ENCODE measurements around the gene CD38.

Gene CD38

DNA sequence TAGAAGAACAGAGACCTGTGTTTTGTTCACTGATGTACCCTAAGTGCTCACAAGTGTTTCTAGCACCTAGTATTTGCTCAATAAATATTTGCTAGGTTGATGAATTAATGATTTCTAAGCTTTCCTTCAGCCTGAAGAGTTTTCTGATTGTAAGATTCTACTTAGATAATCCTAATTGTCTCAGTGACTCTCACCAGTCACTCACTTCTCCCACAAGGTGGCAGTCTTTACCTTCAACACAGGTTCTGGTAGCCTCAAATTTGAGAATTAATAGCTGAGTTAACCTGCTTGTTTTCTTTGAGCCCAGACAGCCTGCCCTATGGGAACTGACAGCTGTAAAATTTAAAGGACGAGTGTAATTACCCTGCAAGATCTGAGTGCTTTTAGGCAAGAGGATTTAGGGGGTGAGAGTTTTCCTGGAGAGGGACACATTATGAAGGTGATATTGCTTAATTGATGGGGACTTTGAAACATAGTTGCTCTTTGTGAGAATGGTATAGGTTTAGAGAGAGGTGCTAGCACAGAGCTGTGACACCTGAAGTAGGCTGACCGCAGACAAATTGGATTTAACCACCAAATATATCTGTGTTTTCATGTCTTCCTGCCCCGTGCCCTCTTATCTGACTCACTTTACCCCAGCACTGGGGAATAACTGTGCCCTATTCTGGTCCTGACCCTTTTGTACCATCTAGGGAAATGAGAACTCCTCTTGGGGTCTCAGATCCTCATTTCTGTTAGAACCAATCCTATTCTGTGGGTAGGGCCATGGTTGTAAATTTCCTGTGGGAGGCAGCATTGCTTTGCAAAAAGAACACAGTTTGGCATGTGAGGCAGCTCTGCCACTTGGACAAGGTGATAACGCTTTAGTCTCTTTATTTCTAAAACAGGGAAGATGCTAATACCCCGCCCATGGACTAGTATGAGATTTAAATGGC is 27.7 kb downstream of the CD38 start:
- no peak overlapping the region for H3K27ac ChIP-seq
- no peak for TF ChIP-seq ZFX (IDR thresholded peaks at IDR 0.05; ENCODE audit: borderline replicate concordance)
- TF ChIP-seq, protein P1, sequence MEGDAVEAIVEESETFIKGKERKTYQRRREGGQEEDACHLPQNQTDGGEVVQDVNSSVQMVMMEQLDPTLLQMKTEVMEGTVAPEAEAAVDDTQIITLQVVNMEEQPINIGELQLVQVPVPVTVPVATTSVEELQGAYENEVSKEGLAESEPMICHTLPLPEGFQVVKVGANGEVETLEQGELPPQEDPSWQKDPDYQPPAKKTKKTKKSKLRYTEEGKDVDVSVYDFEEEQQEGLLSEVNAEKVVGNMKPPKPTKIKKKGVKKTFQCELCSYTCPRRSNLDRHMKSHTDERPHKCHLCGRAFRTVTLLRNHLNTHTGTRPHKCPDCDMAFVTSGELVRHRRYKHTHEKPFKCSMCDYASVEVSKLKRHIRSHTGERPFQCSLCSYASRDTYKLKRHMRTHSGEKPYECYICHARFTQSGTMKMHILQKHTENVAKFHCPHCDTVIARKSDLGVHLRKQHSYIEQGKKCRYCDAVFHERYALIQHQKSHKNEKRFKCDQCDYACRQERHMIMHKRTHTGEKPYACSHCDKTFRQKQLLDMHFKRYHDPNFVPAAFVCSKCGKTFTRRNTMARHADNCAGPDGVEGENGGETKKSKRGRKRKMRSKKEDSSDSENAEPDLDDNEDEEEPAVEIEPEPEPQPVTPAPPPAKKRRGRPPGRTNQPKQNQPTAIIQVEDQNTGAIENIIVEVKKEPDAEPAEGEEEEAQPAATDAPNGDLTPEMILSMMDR (IDR thresholded peaks at IDR 0.05): peak; percentile 85

DNA sequence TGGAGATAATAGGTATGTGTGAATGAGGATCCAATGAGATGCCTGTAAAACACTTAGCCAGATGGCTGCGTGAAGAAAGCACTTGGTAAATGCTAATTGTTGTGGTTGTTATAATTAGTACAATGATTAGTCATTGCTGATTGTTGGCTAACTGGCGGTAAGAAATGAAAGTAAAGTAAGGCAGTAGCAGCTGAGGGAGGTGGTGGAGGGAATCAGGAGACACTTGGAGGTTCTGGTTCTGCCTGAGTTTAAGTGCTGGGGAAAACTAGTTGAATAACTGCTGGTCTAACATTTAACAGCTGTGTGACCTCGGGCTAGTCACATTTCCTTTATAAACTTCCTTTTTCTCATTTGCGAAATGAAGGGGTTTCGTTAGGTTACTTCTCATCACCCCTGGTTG is 30.9 kb downstream of the CD38 start:
- no peak overlapping the region for H3K27ac ChIP-seq
- TF ChIP-seq ZFX (IDR thresholded peaks at IDR 0.05; ENCODE audit: borderline replicate concordance): no peak
- TF ChIP-seq, protein P1 (IDR thresholded peaks at IDR 0.05): no peak

DNA sequence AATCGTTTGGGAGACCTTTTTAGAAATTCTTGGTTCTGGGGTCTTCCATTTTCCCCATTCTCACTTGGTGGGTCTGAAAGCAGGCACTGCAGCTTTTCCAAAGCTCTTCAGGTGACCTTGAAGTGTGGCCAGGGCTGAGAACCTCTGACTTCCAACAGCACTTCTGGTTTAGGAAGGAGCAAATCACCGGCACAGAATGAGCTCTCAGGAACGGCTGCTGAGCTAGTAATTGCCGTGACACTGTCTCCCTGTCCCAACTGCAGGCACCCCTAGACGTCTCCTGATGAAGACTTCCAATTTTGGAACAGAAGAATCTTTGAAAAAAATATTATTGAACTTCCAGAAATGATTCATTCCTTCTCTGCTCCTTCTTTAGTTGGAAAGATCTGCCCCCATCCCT is 31.3 kb downstream of the CD38 start:
- no peak overlapping the region for H3K27ac ChIP-seq
- TF ChIP-seq ZFX (IDR thresholded peaks at IDR 0.05; ENCODE audit: borderline replicate concordance): no peak
- TF ChIP-seq, protein P1 (IDR thresholded peaks at IDR 0.05): no peak

DNA sequence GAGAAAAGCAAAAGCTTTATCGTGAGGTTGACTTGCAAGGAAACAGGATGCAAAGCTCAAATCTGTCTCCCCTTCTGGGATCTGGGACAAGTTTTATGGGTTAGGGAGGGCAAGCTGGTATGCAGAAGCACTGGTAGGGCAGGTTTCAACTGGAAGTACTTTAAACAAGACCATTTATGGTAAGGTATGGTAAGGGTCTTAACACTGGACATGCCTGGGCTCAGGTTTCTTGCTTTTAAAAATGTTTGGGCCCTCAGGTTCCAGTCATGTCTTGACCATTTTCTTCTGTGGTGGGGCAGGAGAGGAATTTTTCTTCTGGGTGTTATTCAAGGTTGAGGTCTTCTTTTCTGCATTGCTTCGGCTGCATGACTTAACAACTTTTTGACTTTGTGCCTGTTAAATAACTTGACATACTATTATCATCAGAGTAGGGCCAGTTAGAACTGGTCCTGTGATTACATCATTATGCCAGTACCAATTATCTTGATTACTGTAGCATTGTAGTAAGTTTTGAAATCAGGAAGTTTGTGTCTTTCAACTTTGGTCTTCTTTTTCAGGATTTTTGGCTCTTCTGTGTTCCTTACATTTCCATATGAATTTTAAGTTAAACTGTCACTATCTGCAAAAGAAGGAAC is 33.7 kb downstream of the CD38 start:
- TF ChIP-seq, protein P1 (IDR thresholded peaks at IDR 0.05): no peak
- TF ChIP-seq ZFX (IDR thresholded peaks at IDR 0.05; ENCODE audit: borderline replicate concordance): no peak
- H3K27ac ChIP-seq: no peak overlapping the region

DNA sequence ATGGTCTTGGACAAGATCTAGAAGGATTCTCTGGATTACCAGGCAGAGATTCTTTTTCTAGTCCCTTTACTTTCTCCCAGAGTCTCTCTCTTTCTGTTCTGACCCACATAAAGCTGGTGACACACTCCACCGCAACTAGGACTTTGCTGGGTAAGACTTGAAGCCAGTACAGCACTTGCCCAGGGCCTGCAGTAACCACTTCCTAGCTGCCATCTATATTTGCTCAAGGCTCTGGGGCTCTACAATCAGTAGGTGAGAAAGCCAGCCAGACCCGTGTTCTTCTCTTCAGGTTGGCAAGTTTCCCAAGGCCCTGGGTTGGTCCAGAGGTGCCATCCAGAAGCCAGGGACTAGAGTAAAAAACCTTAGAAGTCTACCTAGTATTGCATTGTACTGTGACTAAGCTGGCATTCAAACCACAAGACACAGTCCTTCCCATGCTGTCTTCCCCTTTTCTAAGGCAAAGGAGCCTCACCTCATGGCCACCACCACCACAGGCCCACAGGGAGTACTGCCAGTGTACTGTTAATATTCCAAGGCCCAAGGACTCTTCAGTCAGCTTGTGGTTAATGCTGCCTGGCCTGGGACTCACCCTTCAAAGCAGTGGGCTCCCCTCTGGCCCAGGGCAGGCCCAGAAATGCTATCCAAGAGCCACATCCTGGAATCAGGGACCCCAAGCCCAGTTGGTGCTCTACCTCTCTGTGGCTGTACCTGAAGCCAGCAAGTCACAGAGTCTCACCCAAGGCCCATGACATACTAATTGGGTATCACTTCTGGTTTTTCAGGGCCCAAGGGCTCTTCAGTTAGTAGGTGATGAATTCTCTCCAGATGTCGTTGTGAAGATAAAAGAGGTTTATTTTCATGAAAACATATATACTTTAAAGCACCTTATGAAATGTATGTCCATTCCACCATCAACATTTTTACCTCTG is 54.7 kb downstream of the CD38 start:
- TF ChIP-seq ZFX (IDR thresholded peaks at IDR 0.05; ENCODE audit: borderline replicate concordance): no peak
- TF ChIP-seq, protein P1 (IDR thresholded peaks at IDR 0.05): no peak
- no peak overlapping the region for H3K27ac ChIP-seq

DNA sequence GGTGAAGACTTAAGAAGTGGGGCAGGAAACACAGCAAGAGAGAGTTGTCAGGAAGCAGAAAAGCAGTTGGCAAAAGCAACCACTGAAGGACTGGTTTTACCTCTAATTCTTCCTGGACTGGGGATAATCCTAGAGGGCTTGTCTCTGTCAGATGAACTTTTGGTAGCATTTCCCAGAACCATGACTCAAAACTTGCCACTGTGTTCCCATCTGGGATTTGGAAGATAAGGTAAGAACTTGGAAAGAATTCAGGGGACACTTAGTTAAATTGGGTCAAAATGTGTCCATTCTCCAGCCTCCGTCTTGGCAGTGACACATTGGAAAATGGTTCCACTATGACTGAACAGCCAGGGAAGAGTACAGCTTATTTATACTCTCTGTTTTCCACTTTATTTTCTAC is 55.7 kb downstream of the CD38 start:
- no peak overlapping the region for H3K27ac ChIP-seq
- TF ChIP-seq, protein P1 (IDR thresholded peaks at IDR 0.05): no peak
- TF ChIP-seq ZFX (IDR thresholded peaks at IDR 0.05; ENCODE audit: borderline replicate concordance): no peak

All from 22Rv1 (cell line).